K562 (cell line): Measurements from ENCODE around the gene MPIG6B. TPM values are rescaled to one million over a fixed set of nuclear protein-coding genes. Genes with fewer than 3 reads are reported as not detected.

Experiments
- ASH1L ChIP-seq: fragments of 450-650 bp; IDR thresholded peaks from 2 replicates; pipeline ENCODE4 v1.6.1; 2018; ENCODE audit warnings: borderline replicate concordance, mild to moderate bottlenecking, low read depth; ENCODE audit not compliant: partially characterized antibody
- ATF4 ChIP-seq: fragments of 450-650 bp; formaldehyde crosslinking; IDR thresholded peaks from 2 replicates; pipeline ENCODE4 v1.4.0; 2022; ENCODE audit warnings: mild to moderate bottlenecking, moderate library complexity
- BACH1 ChIP-seq: fragments of 200-800 bp; sonication (Bioruptor generic); IDR thresholded peaks from 2 replicates; pipeline ENCODE4 v1.6.1; 2016; ENCODE audit warnings: missing genetic modification characterization, missing compliant biosample characterization
- CLOCK ChIP-seq: fragments of 250-450 bp; sonication (Bioruptor Pico); IDR thresholded peaks from 2 replicates; pipeline ENCODE4 v1.4.0; 2020; ENCODE audit warnings: mild to moderate bottlenecking, moderate library complexity, borderline replicate concordance
- DEAF1 ChIP-seq: fragments of 450-650 bp; formaldehyde crosslinking; IDR thresholded peaks from 2 replicates; pipeline ENCODE4 v1.4.0; 2020; ENCODE audit warnings: mild to moderate bottlenecking, moderate library complexity
- DMBX1 ChIP-seq: fragments of 250-450 bp; sonication (Bioruptor Pico); IDR thresholded peaks from 2 replicates; pipeline ENCODE4 v1.8.0; 2022; ENCODE audit warnings: inconsistent platforms, mild to moderate bottlenecking, moderate library complexity, borderline replicate concordance
- EGR1 ChIP-seq: fragments of 450-650 bp; conservative IDR thresholded peaks from 2 replicates; pipeline ENCODE4 v1.6.1; 2017; ENCODE audit warnings: mild to moderate bottlenecking
- ELF2 ChIP-seq: fragments of 250-450 bp; sonication (Bioruptor Pico); IDR thresholded peaks from 2 replicates; pipeline ENCODE4 v1.5.0; 2021; ENCODE audit warnings: mild to moderate bottlenecking
- EP300 ChIP-seq: IDR thresholded peaks from 2 replicates; pipeline ENCODE4 v1.6.1; 2012; ENCODE audit warnings: low read length, improper control_type of control experiment
- GABPB1 ChIP-seq: sonication (generic); formaldehyde crosslinking; IDR thresholded peaks from 2 replicates; pipeline ENCODE4 v1.8.0; 2022; ENCODE audit warnings: mild to moderate bottlenecking, missing genetic modification reagents
- KDM5B ChIP-seq: fragments of 200-600 bp; sonication (generic); IDR thresholded peaks from 2 replicates; pipeline ENCODE4 v1.6.1; 2012; ENCODE audit warnings: low read depth, mild to moderate bottlenecking, moderate library complexity, low read length, control low read depth, inconsistent platforms; ENCODE audit not compliant: insufficient replicate concordance
- LCOR ChIP-seq: sonication (generic); formaldehyde crosslinking; IDR thresholded peaks from 2 replicates; pipeline ENCODE4 v1.8.0; 2022; ENCODE audit warnings: mild to moderate bottlenecking, missing genetic modification reagents
- MXD1 ChIP-seq: fragments of 250-450 bp; sonication (Bioruptor Pico); IDR thresholded peaks from 2 replicates; pipeline ENCODE4 v1.8.0; 2021; ENCODE audit warnings: borderline replicate concordance, mild to moderate bottlenecking, moderate library complexity; ENCODE audit not compliant: poor library complexity, severe bottlenecking
- NR2C1 ChIP-seq, 2 experiments: fragments of 450-650 bp; IDR thresholded peaks; 2 replicates each; pipeline ENCODE4 v1.6.1; 2017; ENCODE audit warnings: mild to moderate bottlenecking in 2 of 2, antibody characterized with exemption in 1 of 2, inconsistent platforms in 1 of 2, missing compliant biosample characterization in 1 of 2, missing genetic modification characterization in 1 of 2
- U2AF1 ChIP-seq: fragments of 200-400 bp; formaldehyde crosslinking; optimal IDR thresholded peaks from 2 replicates; pipeline ENCODE3; 2017; ENCODE audit warnings: mild to moderate bottlenecking, low read depth, low read length, moderate library complexity
- ZNF175 ChIP-seq: fragments of 200-800 bp; sonication (Bioruptor generic); IDR thresholded peaks from 2 replicates; pipeline ENCODE4 v1.6.1; 2016; ENCODE audit warnings: low read depth, mild to moderate bottlenecking, missing genetic modification characterization, missing compliant biosample characterization
- ZNF197 ChIP-seq: fragments of 200-800 bp; sonication (Bioruptor generic); IDR thresholded peaks from 2 replicates; pipeline ENCODE4 v1.6.1; 2016; ENCODE audit warnings: low read depth, missing genetic modification characterization, missing compliant biosample characterization
- ZNF212 ChIP-seq: fragments of 450-650 bp; formaldehyde crosslinking; IDR thresholded peaks from 2 replicates; pipeline ENCODE4 v1.4.0; 2020; ENCODE audit warnings: mild to moderate bottlenecking
- polyA plus RNA-seq, 8 experiments: library from polyadenylated mRNA; depleted of rRNA in 4 of 8; stranded (reverse) in 5 of 8; unstranded in 3 of 8; fragments of >200 nt; fragmentation: Nextera tagmentation in 2 of 8; fragmentation: Illumina TruSeq in 1 of 8; extraction: Ambion mirVana in 2 of 8; extraction: Trizol in 1 of 8; gene quantifications; 2 replicates each; pipeline versions ENCODE4 v1.2.1 to v1.2.3, GENCODE V29; 2011 to 2014; ENCODE audit warnings: inconsistent platforms in 1 of 8, missing spikeins in 1 of 8
- total RNA-seq, 7 experiments: library from RNA; depleted of rRNA in 6 of 7; stranded (reverse); fragments of >200 nt in 6 of 7; fragmentation: Illumina TruSeq in 2 of 7; extraction: Trizol in 2 of 7; gene quantifications; 2 replicates each; pipeline versions ENCODE4 v1.2.1 to v1.2.3, GENCODE V29; 2011 to 2021; ENCODE audit warnings: low replicate concordance in 1 of 7
- TF ChIP-seq, protein P1 (sequence below), 2 experiments: fragments of 250-450 bp in 1 of 2; fragments of 450-650 bp in 1 of 2; sonication (Bioruptor Pico) in 1 of 2; IDR thresholded peaks; 2 replicates each; pipeline versions ENCODE4 v1.6.1 to v1.8.0; 2016 to 2021; ENCODE audit warnings: mild to moderate bottlenecking in 2 of 2, moderate library complexity in 2 of 2, missing compliant biosample characterization in 1 of 2, missing genetic modification characterization in 1 of 2

MPIG6B gene
- total and polyA plus RNA-seq, 9 of the 15 experiments (the other 6 are each of a cell fraction or from before 2014, with no cell fraction given) = 0.11 to 1.2 (median 0.28) TPM; not detected in 1

GRCh38 chr6:31725502-31726350 is 2.6 kb downstream of the MPIG6B start (continued):
- TF ChIP-seq KDM5B (peak; percentile 50), MXD1 (CRISPR knock-in tag) (peak; percentile 24), BACH1 (tag) (peak; percentile 40; the same call in 1 of the 2 replicates), U2AF1 (no peak), DEAF1 (CRISPR knock-in tag) (peak; percentile 34; the same call in 1 of the 2 replicates), CLOCK (CRISPR knock-in tag) (peak; percentile 82; the same call in 1 of the 2 replicates), ZNF212 (CRISPR knock-in tag) (peak; percentile 73; the same call in 1 of the 2 replicates), EP300 (no peak), ZNF197 (CRISPR knock-in tag) (no peak), ATF4 (CRISPR knock-in tag) (peak; percentile 62), DMBX1 (CRISPR knock-in tag) (peak; percentile 84), EGR1 (peak; percentile 70), GABPB1 (CRISPR knock-in tag) (peak; percentile 4; the same call in 1 of the 2 replicates), ELF2 (CRISPR knock-in tag) (peak; percentile 89), ASH1L (peak; percentile 8), LCOR (CRISPR knock-in tag) (0 out of 2 replicates have a peak, but pooled peaks have one; percentile 62), ZNF175 (CRISPR knock-in tag) (peak; percentile 97), NR2C1 (IDR thresholded peaks at IDR 0.05) (no peak), NR2C1 (tag; IDR thresholded peaks at IDR 0.05) (peak; percentile 34; the same call in 1 of the 2 replicates)
- TF ChIP-seq, protein P1, sequence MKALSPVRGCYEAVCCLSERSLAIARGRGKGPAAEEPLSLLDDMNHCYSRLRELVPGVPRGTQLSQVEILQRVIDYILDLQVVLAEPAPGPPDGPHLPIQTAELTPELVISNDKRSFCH (CRISPR knock-in tag; IDR thresholded peaks at IDR 0.05) = no peak
- TF ChIP-seq, protein P1 (tag; IDR thresholded peaks at IDR 0.05) = peak; percentile 86
